Bone marrow (tissue), 2 donors: ENCODE measurements around the gene ZNF438.
"Not testable (repeated sequence)": the region's sequence is repeated elsewhere in the genome, so short reads cannot be mapped to it uniquely, and the experiment has no call there.

Experiments
- DNase-seq, 2 donors: peaks; one replicate each; lab custom pipeline; 2025; lab: John Stamatoyannopoulos, UW

ZNF438 gene, protein sequence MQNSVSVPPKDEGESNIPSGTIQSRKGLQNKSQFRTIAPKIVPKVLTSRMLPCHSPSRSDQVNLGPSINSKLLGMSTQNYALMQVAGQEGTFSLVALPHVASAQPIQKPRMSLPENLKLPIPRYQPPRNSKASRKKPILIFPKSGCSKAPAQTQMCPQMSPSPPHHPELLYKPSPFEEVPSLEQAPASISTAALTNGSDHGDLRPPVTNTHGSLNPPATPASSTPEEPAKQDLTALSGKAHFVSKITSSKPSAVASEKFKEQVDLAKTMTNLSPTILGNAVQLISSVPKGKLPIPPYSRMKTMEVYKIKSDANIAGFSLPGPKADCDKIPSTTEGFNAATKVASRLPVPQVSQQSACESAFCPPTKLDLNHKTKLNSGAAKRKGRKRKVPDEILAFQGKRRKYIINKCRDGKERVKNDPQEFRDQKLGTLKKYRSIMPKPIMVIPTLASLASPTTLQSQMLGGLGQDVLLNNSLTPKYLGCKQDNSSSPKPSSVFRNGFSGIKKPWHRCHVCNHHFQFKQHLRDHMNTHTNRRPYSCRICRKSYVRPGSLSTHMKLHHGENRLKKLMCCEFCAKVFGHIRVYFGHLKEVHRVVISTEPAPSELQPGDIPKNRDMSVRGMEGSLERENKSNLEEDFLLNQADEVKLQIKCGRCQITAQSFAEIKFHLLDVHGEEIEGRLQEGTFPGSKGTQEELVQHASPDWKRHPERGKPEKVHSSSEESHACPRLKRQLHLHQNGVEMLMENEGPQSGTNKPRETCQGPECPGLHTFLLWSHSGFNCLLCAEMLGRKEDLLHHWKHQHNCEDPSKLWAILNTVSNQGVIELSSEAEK

DNA sequence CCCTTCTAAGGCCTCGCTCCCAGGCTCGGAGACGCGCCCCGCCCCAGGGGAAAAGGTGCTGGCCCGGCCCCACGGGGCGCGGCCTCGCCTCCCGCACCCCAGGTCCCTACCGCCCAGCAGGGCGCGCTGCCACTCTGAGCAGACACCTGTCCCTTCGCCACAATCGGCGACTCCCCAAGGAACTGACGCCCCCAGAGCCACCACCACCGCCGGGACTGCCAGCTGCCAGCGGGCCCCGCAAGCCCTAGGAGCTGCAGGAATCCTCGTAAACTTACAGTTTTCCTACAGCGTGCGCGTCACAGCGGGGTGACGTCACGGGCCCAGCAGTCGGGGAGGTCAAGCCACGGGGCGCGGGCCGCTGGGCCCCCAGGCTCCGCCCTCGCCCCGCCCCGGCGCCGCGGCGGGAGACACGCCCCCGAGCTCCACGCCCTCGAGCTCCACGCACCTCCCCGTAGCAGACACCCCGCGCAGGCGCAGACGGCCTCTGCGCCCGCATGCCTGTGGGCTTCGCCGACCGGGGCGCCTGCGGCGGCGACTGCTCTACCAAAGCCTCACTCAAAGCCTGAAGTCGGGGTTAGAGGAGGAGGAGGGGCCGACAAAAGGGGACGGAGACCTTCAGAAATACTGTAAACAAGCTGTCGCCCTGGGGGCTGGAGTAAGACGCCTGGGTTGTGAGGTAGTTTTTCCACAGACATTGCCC, at the start of gene ZNF438:
ZNF438 (minus strand) TSS at position 308 of the 700 bp plus-strand sequence. CDS start 154,831 bp downstream, outside the sequence.
- DNase-seq: peak; percentile 88 to 94

DNA sequence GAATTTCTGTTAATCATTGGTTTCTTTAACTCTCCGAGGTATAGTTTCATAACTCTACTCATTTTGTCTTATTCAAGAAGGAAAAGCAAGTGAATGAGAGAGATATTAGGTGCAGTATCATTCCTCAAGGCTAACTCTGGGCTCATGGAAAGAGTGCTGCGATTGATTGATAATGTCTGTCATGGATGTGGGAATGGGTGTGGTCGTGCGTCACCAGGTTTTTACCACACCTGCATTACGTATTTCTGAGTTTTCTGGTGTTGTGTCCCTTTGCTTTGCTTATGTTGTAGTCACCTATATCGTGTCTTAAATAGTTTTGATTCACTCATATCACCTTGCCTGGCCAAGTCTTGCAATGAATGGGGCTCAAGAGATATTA, 44.9 kb upstream of the ZNF438 start:
- DNase-seq: no peak

DNA sequence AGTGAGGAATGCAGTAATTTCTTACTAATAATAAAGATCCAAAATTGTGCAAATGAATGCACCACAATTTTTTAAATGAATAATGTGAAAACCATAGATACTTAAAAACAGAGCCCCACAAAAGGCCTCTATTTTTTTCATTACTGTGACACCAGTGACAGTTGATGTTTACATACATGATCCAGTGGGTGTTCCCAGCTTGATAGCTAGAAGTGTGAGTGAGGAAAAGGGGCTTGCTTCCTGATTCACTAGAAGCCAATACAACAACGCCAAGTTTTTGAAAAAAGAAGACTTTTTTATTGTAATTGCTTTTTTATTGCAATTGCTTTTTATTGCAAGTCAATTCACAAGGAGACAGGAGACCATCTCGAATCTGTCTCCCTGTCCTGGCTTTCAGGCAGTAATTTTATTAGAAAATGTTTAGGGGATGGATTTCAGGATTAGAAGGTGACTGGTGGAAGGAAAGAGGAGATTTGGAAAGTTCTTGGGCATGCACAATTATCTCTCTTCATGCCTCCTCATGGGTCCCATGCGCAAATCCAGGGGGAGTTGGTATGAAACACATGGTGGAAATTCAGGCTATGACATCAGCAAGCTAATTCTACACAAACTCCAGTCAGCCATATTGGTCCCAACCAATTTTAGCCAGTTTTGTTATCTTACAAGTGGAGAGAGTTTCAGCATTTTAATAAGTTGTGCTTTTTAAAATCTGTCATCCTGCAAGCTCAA, 44.4 kb upstream of the ZNF438 start:
- no peak for DNase-seq

DNA sequence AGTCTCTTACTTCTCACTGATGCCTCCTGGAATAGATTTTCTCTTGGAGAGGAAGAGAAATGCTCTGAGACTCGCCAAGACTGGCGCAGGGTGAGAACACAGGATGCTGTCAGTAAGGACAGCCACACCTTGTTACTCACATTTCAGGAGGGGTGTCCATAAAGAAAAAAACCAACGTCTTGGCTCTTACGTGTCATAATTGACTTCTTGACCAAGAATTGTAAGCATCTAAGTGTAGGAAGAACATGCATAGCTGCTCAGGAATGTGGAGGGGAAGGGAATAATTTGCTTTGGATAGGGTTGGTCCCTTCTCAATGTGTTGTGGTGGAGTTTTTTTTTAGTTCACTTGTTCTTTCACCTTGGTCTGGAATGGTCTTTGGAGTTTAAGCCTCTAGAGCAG, 43.8 kb upstream of the ZNF438 start:
- DNase-seq: no peak

DNA sequence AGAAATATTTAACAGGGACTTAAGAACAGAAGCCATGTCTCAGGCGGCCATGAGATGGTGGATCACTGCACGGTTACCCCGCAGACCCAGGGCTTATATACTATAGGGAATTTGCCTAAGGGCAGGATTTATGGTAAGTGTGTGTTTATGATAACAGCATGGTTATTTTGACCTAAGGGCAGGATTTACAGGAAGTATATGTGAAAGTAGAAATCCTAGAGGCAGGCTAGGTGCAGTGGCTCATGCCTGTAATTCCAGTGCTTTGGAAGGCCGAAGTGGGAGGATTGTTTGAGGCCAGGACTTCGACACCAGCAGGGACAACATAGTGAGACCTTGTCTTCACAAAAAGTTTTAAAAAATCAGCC, 43.0 kb upstream of the ZNF438 start:
- DNase-seq: no peak

DNA sequence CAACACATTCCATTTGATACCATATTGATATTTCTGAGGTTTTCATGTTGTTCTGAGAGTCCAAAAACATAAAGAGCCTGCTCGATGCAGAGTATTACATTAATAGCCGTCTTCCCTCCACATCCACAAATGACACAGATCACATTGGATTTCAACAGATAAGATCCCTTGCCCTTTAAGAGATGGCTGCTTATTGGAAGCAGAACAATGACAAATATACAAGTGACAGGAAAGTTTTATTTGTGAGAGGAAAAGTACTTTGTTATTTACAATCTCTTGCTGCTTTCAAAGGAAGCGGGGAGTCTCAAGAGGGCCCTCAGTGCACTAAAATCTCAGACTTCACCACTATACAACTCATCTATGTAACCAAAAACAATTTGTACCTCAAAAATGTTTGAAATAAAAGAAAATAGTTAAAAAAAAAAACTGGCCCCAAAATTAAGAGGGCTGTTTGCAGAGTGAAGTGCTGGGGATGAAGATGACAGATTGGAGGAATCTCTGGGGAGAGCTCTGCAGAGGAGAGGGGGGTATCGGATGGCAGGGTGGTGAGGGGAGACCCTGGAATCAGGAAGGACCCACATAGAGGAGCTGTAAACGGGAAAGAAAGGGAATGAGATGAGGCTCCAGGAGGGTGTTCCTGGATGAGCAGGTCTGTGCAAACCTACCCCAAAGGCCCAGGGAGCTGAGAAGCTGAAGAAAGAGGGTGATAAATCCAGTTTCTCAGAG, 42.5 kb upstream of the ZNF438 start:
- DNase-seq: no peak

DNA sequence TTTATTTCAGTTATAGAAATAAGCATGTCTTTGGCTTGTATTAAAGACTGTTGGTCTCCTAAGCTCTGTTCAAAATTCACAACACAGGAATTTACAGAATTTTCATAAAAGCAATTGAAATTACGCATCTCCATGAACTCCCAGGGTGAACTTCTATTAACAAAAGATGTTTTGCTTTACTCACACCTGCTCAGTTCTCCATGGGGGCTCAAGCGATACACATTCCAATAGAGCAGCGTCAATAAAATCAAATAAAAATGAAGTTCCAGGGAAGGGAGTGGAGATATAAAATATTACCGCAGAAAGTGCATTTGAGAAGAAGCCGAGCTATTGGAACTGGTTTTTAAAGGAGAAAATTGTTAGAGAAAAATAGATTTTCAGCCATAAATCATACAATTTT, 41.5 kb upstream of the ZNF438 start:
- no peak for DNase-seq

DNA sequence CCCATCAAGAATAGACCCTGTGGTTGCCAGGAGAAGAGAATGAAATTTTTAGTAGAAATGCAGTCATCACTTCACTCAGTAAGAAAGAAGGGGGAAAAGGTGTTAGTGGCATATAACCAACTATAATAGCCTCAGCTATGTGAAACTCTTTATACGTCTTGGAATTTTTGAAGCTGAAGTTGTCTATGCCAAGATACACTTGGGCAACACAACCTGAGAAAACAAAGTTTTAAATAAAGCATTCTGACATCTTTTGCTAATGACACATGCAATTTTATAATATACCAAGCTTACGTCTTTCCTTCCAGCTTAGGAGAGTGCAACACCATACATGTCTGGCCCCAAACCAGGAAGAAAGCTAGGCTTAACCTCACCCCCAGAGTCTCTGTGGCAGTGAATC, 40.8 kb upstream of the ZNF438 start:
- DNase-seq: no peak

DNA sequence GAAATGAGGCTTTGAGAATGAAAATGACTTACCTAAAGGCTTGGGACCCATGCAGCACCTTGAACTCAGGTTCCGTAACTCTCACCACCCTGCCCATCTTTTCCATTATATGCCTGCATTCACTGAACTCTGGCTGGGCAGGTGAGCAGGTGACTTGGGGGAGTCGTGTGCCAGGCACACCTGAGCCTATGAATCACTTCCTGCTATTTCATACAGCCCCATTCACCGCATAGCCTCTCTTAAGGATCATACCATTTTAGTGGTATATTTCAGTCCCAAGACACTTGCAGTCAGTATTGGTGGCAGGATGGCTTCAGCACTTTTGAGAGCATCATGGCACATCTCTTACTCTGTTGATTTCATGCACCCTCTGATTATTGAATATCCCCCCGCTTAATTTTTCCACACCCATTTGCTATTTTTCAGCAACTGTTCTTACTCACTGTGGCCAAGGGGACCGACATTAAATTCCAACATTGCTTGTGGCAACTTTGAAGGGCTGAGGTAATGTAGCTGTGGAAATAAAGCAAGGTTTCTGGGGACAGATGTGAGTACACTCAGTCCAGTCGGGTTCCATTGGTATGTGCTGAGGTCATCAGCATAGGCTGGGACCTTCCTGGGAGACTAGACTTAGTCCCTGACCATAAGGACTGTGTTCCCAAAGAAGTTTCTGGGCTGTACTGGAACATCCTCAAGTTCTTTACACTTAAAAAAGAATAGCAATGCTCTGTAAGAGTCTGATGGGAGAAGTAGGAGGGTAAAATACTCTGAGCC, 39.8 kb upstream of the ZNF438 start:
- DNase-seq: no peak

DNA sequence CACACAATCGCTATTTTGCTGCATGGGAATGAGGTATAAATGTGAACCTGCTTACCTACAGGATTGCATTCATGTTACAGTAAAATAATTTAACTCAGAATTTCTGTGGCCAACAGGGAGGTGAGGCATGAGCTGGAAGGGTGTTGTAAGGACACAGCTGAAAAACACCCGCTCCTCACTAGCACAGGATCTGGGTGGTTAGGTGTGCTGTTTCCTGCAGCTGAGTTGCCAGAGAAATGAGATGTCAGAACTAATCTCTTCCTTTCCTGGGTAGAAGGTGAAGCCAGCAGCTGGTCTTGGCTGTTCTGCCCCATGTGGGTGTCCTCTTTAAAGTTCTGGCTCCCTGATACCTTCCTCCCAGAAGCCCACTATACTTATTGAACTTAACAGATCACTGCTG, 39.0 kb upstream of the ZNF438 start:
- DNase-seq: no peak

DNA sequence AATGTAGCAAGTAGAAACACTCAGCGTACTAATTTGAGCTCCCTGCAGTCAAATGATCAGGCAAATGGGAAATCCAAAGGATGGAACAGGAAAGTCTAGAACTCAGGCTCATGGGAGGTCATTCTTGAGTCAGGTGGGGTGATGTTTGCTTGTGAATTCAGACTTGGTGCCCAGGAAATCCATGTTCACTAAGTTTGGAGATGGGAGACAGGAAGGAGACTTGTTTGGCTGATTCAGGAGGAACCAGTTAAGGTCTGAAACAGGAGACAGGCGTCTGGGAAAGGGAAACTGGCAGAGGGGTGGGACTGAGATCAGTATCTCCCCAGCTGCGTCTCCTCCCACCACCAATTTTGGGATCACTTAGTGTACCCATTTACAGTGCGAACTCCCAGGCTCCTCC, 38.4 kb upstream of the ZNF438 start:
- no peak for DNase-seq

DNA sequence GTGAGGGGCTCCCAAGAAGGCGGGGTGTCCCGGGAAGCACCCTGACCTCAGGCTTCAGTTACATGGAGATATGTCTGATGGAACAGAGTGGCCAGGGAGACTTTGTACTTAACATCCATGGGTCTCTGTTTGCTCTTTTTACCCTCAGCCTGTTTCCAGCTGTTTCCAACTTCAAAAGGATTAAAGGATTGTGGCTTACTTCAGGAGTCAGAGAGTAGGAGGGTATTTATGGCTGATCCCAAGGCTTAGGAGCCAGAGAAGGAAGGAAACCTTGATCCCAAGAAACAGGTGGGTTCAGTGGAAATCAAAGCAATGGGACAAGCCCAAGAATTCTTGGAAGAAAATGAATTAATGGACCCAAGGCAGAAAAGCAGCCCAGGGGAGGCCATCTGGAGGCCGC, 37.7 kb upstream of the ZNF438 start:
- no peak for DNase-seq

DNA sequence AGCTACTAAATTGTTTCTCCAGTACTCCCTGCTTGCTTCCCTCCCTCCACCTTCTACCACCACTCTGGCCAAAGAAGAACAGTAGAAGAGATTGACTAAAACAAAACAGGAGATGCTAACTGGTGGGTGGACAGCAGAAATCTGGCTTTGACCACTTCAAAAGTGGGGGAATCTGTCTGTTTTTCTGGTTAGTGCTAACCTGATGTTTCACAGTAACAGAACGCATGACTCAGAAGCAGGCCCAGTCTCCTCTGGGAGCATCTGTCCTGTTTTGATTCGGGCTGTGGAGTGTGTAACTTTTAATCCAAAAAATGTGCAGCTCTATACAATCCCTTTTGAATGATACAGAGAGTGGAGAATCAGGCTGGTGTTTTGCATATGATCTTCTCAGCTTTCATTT, 32.7 kb upstream of the ZNF438 start:
- no peak for DNase-seq

DNA sequence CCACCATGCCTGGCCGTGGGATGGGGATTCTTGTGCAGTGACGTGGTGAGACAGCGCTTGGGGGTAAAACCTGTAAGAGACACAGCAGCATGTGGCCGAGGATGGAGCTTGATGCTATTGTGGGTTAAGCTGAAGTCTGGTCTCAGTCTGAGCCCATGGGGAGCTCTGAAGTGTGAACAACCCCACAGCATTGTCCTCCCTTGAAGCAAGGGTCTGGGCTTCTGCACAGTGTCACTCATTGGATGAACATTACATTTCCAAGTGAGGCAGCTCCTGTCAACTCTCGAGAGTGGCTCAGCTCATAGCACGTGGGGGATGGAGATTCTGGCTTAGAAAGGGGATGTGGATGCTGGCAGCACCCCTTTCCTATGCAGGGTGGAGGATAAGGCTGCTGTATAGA, 32.2 kb upstream of the ZNF438 start:
- no peak for DNase-seq

DNA sequence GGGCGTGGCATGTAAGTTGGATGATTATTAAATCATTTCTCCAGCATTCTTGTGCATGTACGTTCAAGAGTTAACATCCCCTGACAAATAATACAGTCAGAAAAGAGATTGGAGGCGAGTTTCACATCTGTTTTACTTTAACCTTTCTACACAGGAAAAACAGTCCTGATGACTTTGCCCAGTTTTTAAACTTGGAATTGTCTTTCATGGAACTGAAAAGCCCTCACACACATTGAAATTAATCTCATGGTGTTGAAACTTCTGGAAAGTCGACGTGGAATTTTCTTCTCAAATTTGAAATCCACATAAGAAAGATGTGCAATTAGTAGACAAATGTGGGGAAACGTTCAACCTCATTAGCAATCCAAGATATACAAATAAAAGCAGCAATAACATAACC, 31.2 kb upstream of the ZNF438 start:
- DNase-seq: no peak

DNA sequence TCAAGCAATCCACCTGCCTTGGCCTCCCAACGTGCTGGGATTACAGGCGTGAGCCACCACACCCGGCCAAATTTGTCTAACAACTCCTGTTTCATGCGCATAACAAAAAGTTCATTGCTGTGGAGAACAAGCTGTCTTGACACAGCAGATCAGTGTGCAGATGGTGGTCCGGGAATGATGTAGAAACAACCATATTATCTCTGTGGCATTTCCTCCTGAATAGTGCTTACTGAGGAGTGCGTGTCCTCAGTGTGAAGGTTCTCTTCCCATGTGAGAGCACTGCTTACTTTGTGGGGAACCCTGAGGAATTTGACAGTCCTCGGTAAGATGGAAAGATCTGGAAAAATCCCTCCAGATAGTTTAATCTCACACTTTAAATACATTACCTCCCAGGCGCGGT, 30.3 kb upstream of the ZNF438 start:
- no peak for DNase-seq

DNA sequence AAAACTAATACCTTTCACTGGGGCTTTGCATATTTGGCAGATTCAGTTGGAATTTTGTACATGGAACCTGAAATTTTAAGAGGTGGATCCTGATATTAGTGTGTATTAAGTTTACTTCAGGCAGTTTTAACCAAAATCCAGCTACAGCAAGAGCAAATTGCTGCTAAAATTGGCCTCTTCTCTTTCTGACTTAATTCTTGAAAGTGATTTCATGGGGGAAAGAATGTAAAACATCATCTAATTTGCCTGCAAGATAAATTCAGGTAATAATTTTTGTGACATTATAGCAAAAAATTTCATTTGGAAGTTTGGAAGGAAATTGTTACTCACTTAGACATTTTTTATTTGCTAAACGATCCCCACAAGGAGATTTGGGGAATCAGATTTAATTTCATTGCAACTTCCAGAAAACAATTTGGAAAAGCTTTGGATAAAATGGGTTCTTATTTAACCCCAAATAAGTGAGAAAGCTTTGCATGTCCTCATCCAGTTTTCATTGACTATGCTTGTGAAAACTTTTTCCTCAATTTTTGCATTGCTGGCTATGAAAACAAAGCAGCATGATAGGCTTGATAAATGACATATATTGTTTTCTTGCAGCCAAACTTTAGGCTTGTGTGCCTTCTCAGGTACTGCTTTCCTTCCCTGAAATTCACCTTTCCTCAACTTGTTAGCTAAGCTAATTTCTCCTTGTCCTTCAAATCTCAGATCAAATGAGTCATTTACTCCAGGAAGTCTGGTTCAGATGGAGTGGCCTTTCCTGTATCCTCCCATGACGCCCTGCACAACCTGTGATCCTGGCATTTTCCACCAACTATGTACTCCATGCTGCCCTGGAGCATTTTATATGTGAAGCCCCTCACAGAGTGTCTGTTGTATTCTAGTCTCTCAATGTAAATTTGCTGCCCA, 27.4 kb upstream of the ZNF438 start:
- DNase-seq: no peak

DNA sequence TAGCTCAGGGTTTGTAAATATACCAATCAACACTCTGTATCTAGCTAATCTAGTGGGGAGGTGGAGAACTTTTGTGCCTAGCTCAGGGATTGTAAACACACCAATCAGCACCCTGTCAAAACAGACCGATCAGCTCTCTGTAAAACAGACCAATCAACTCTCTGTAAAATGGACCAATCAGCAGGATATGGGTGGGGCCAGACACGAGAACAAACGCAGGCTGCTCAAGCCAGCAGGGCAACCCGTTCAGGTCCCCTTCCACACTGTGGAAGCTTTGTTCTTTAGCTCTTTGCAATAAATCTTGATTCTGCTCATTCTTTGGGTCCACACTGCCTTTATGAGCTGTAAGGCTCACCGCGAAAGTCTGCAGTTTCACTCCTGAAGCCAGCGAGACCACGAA, 25.0 kb upstream of the ZNF438 start:
- DNase-seq: not testable (repeated sequence)

DNA sequence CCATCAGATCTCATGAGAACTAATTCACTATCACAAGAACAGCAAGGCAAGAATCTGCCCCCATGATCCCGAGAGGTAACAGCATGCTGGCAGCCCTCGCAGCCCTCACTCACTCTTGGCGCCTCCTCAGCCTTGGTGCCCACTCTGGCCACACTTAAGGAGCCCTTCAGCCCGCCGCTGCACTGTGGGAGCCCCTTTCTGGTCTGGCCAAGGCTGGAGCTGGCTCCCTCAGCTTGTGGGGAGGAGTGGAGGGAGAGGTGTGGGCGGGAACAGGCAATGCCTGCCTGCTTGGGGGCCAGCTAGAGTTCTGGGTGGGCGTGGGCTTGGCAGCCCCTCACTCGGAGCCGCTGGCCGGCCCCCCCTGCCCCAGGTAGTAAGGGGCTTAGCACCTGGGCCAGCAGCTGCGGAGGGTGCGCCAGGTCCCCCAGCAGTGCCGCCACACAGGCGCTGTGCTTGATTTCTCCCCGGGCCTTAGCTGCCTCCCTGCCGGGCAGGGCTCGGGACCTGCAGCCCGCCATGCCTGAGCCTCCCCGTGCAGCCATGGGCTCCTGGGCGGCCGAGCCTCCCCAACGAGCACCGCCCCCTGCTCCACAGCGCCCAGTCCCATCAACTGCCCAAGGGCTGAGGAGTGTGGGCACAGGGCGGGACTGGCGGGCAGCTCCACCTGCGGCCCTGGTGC, 24.0 kb upstream of the ZNF438 start:
- DNase-seq: no peak
